HepG2 (cell line): ENCODE results near the gene DRAP1. TPM values are rescaled to one million over a fixed set of nuclear protein-coding genes. Genes with fewer than 3 reads are reported as not detected.
A peak's percentile ranks its signal among the peaks of the same experiment; 100 is the strongest.

Experiments used
- ATF5 ChIP-seq: sonication (generic); formaldehyde crosslinking; IDR thresholded peaks from 2 replicates; pipeline ENCODE4 v1.4.0; 2020; ENCODE audit warnings: mild to moderate bottlenecking, low read depth, missing genetic modification reagents
- ATF7 ChIP-seq, 2 experiments: fragments of 450-650 bp in 1 of 2; sonication (generic) in 1 of 2; formaldehyde crosslinking in 1 of 2; IDR thresholded peaks; 2 replicates each; pipeline versions ENCODE4 v1.4.0 to v1.6.1; 2016 to 2020; ENCODE audit warnings: antibody characterized with exemption in 1 of 2, mild to moderate bottlenecking in 1 of 2, missing genetic modification reagents in 1 of 2
- CBX2 ChIP-seq, 2 experiments: fragments of 200-600 bp in 1 of 2; sonication (generic); formaldehyde crosslinking in 1 of 2; IDR thresholded peaks; 2 replicates each; pipeline versions ENCODE4 v1.7.0 to v1.8.1; 2018 to 2022; ENCODE audit warnings: low read depth in 2 of 2, low read length in 1 of 2, mild to moderate bottlenecking in 1 of 2, missing genetic modification reagents in 1 of 2
- CREM ChIP-seq, 2 experiments: sonication (generic) in 1 of 2; formaldehyde crosslinking in 1 of 2; IDR thresholded peaks; 2 replicates each; pipeline versions ENCODE4 v1.4.0 to v1.6.1; 2016 to 2020; ENCODE audit warnings: antibody characterized with exemption in 1 of 2, mild to moderate bottlenecking in 1 of 2, missing genetic modification reagents in 1 of 2
- DR1 ChIP-seq: sonication (generic); formaldehyde crosslinking; IDR thresholded peaks from 2 replicates; pipeline ENCODE4 v1.8.0; 2021; ENCODE audit warnings: mild to moderate bottlenecking, missing genetic modification reagents, inconsistent platforms
- ELF3 ChIP-seq: IDR thresholded peaks from 2 replicates; pipeline ENCODE4 v1.6.1; 2016; ENCODE audit warnings: missing genetic modification reagents, missing compliant biosample characterization
- ERF ChIP-seq: IDR thresholded peaks from 2 replicates; pipeline ENCODE4 v1.6.1; 2018; ENCODE audit warnings: missing biosample characterization, missing genetic modification reagents
- GABPA ChIP-seq, 2 experiments: IDR thresholded peaks; 2 replicates each; pipeline ENCODE4 v1.6.1; 2011 to 2016; ENCODE audit warnings: low read depth in 2 of 2, low read length in 1 of 2, missing biosample characterization in 1 of 2, missing genetic modification characterization in 1 of 2
- HOXA7 ChIP-seq: sonication (generic); formaldehyde crosslinking; IDR thresholded peaks from 2 replicates; pipeline ENCODE4 v1.8.1; 2022; ENCODE audit warnings: mild to moderate bottlenecking, missing genetic modification reagents, moderate library complexity
- ISX ChIP-seq: sonication (generic); formaldehyde crosslinking; conservative IDR thresholded peaks from 2 replicates; pipeline ENCODE4 v1.5.0; 2020; ENCODE audit warnings: missing genetic modification reagents
- JUN ChIP-seq: sonication (generic); formaldehyde crosslinking; IDR thresholded peaks from 2 replicates; pipeline ENCODE4 v1.4.0; 2020; ENCODE audit warnings: mild to moderate bottlenecking, missing genetic modification reagents
- KLF12 ChIP-seq: sonication (generic); formaldehyde crosslinking; IDR thresholded peaks from 2 replicates; pipeline ENCODE4 v1.4.0; 2020; ENCODE audit warnings: missing genetic modification reagents, borderline replicate concordance
- KLF6 ChIP-seq: IDR thresholded peaks from 2 replicates; pipeline ENCODE4 v1.8.0; 2016; ENCODE audit warnings: missing biosample characterization, missing genetic modification reagents
- NCOA1 ChIP-seq: sonication (generic); formaldehyde crosslinking; IDR thresholded peaks from 2 replicates; pipeline ENCODE4 v1.9.0; 2021; ENCODE audit warnings: missing genetic modification reagents
- NPAS2 ChIP-seq: sonication (generic); formaldehyde crosslinking; IDR thresholded peaks from 2 replicates; pipeline ENCODE4 v1.8.0; 2022; ENCODE audit warnings: mild to moderate bottlenecking, missing genetic modification reagents, borderline replicate concordance
- NR3C1 ChIP-seq: sonication (generic); formaldehyde crosslinking; IDR thresholded peaks from 2 replicates; pipeline ENCODE4 v1.4.0; 2020; ENCODE audit warnings: missing genetic modification reagents
- PCBP1 ChIP-seq: fragments of 200-400 bp; formaldehyde crosslinking; IDR thresholded peaks from 2 replicates; pipeline ENCODE4 v1.6.1; 2017; ENCODE audit warnings: mild to moderate bottlenecking, low read depth, low read length, borderline replicate concordance
- PHF8 ChIP-seq: sonication (generic); formaldehyde crosslinking; IDR thresholded peaks from 2 replicates; pipeline ENCODE4 v1.5.0; 2020; ENCODE audit warnings: missing genetic modification reagents
- RBAK ChIP-seq: sonication (generic); formaldehyde crosslinking; IDR thresholded peaks from 2 replicates; pipeline ENCODE4 v1.5.1; 2020; ENCODE audit warnings: mild to moderate bottlenecking, missing genetic modification reagents
- TEAD3 ChIP-seq: optimal IDR thresholded peaks from 2 replicates; pipeline ENCODE3; 2016; ENCODE audit warnings: borderline replicate concordance
- ZBTB7B ChIP-seq: sonication (generic); formaldehyde crosslinking; IDR thresholded peaks from 2 replicates; pipeline ENCODE4 v1.4.0; 2020; ENCODE audit warnings: missing genetic modification reagents
- ZFP36L2 ChIP-seq: sonication (generic); formaldehyde crosslinking; IDR thresholded peaks from 2 replicates; pipeline ENCODE4 v1.4.0; 2020; ENCODE audit warnings: missing genetic modification reagents
- ZNF180 ChIP-seq: sonication (generic); formaldehyde crosslinking; IDR thresholded peaks from 2 replicates; pipeline ENCODE4 v1.4.0; 2020; ENCODE audit warnings: low read depth, missing genetic modification reagents, borderline replicate concordance
- ZNF225 ChIP-seq: sonication (generic); formaldehyde crosslinking; IDR thresholded peaks from 2 replicates; pipeline ENCODE4 v1.4.0; 2020; ENCODE audit warnings: mild to moderate bottlenecking, missing genetic modification reagents
- ZNF503 ChIP-seq: sonication (generic); formaldehyde crosslinking; IDR thresholded peaks from 2 replicates; pipeline ENCODE4 v1.4.0; 2020; ENCODE audit warnings: missing genetic modification reagents
- ZNF607 ChIP-seq: sonication (generic); formaldehyde crosslinking; IDR thresholded peaks from 2 replicates; pipeline ENCODE4 v1.5.1; 2020; ENCODE audit warnings: missing genetic modification reagents, mild to moderate bottlenecking, borderline replicate concordance
- ZNF839 ChIP-seq: sonication (generic); formaldehyde crosslinking; IDR thresholded peaks from 2 replicates; pipeline ENCODE4 v1.4.0; 2020; ENCODE audit warnings: missing genetic modification reagents, mild to moderate bottlenecking, borderline replicate concordance
- ZSCAN20 ChIP-seq: sonication (generic); formaldehyde crosslinking; IDR thresholded peaks from 2 replicates; pipeline ENCODE4 v1.4.0; 2020; ENCODE audit warnings: missing genetic modification reagents, mild to moderate bottlenecking, borderline replicate concordance
- ZSCAN31 ChIP-seq: sonication (generic); formaldehyde crosslinking; IDR thresholded peaks from 2 replicates; pipeline ENCODE4 v1.5.0; 2020; ENCODE audit warnings: low read depth, mild to moderate bottlenecking, missing genetic modification reagents
- polyA plus RNA-seq, 8 experiments: library from polyadenylated mRNA; depleted of rRNA in 3 of 8; stranded (reverse) in 7 of 8; unstranded in 1 of 8; fragments of >200 nt; fragmentation: Illumina TruSeq in 4 of 8; extraction: Trizol in 4 of 8; gene quantifications; 2 replicates each; pipeline versions ENCODE4 v1.2.1 to v1.2.3, GENCODE V29; 2011 to 2016; ENCODE audit warnings: low read depth in 4 of 8, missing spikeins in 1 of 8, mixed read lengths in 1 of 8; ENCODE audit not compliant: insufficient read depth in 1 of 8
- total RNA-seq, 5 experiments: library from RNA; depleted of rRNA; stranded (reverse); fragments of >200 nt; fragmentation: Illumina TruSeq; extraction: Trizol; gene quantifications; 2 replicates each; pipeline ENCODE4 v1.2.3, GENCODE V29; 2016; ENCODE audit warnings: low read depth in 1 of 5

Gene DRAP1
- total and polyA plus RNA-seq, 2 of the 13 experiments (the other 11 are each of a cell fraction or from before 2014, with no cell fraction given): 46.8 to 52.3 TPM

DNA sequence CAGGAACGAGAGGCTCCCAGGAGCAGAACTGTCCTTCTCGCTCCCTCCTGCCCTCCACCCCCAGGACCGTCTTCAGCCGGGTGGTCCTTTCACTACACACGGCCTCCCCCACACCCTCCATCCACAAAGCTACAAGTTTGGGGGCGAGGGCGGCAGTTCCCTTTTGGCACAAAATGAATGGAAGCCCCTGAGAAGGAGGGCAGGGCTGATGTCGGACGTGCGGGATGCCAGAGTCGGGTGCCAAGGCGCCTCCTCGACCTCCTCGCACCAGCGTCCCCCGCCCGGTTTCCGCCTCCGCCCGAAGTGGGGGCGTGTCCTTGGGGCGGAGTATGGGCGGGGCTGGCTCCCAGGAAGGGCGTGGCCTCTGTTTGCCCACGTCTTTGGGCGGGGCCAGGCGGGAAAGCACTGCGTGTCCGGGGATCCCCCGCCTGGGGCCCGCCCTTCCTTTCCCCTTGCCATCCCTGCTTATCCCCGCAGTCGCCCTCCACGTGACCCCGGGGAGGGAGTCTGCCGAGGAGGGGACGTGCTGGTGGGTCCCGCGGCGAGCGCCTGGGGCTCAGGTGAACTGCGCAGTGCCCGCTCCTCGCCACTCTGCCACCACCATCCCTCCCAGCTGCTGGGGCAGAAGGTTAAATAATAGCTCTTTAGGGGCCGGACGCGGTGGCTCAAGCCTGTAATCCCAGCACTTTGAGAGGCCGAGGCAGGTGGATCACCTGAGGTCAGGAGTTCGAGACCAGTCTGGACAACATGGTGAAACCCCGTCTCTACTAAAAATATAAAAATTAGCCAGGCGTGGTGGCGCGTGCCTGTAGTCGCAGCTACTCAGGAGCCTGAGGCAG, 45.7 kb upstream of the DRAP1 start (continued):
- peak; percentile 53; the same call in 1 of the 2 replicates for TF ChIP-seq ZNF607 (CRISPR knock-in tag)
- TF ChIP-seq KLF6: no peak
- TF ChIP-seq ZFP36L2: no peak
- no peak for TF ChIP-seq DR1 (CRISPR knock-in tag)
- TF ChIP-seq ISX: no peak
- peak; percentile 47; the same call in 1 of the 2 replicates for TF ChIP-seq GABPA (IDR thresholded peaks at IDR 0.05; ENCODE audit: low read depth, low read length)
- peak; percentile 72 for TF ChIP-seq GABPA (CRISPR knock-in tag; IDR thresholded peaks at IDR 0.05; ENCODE audit: low read depth)
- TF ChIP-seq RBAK: no peak
- TF ChIP-seq JUN (CRISPR knock-in tag): no peak
- TF ChIP-seq ZNF225 (CRISPR knock-in tag): no peak
- TF ChIP-seq ZNF839 (CRISPR knock-in tag): no peak
- peak; percentile 30 for TF ChIP-seq TEAD3 (CRISPR knock-in tag)
- TF ChIP-seq ERF (CRISPR knock-in tag): peak; percentile 50; the same call in 1 of the 2 replicates
- peak; percentile 36; the same call in 1 of the 2 replicates for TF ChIP-seq ZBTB7B (CRISPR knock-in tag)
- no peak for TF ChIP-seq ATF7 (IDR thresholded peaks at IDR 0.05)
- no peak; the same call in 1 of the 2 replicates for TF ChIP-seq ATF7 (CRISPR knock-in tag; IDR thresholded peaks at IDR 0.05)
- TF ChIP-seq NCOA1: 0 out of 2 replicates have a peak, but pooled peaks have one; percentile 41
- TF ChIP-seq ZSCAN20: 0 out of 2 replicates have a peak, but pooled peaks have one; percentile 19
- TF ChIP-seq CREM (IDR thresholded peaks at IDR 0.05): peak; percentile 46
- TF ChIP-seq CREM (CRISPR knock-in tag; IDR thresholded peaks at IDR 0.05): no peak
- no peak for TF ChIP-seq ZSCAN31 (CRISPR knock-in tag)
- TF ChIP-seq ELF3 (CRISPR knock-in tag): peak; percentile 70; the same call in 1 of the 2 replicates
- peak; percentile 88; the same call in 1 of the 2 replicates for TF ChIP-seq KLF12 (CRISPR knock-in tag)
- TF ChIP-seq HOXA7 (CRISPR knock-in tag): no peak
- TF ChIP-seq NPAS2 (CRISPR knock-in tag): no peak
- TF ChIP-seq ZNF180 (CRISPR knock-in tag): no peak
- TF ChIP-seq CBX2 (IDR thresholded peaks at IDR 0.05; ENCODE audit: low read depth, low read length): no peak
- TF ChIP-seq CBX2 (CRISPR knock-in tag; IDR thresholded peaks at IDR 0.05; ENCODE audit: low read depth): no peak
- no peak for TF ChIP-seq ATF5 (CRISPR knock-in tag)
- peak; percentile 35; the same call in 1 of the 2 replicates for TF ChIP-seq PHF8 (CRISPR knock-in tag)
- no peak for TF ChIP-seq PCBP1
- no peak for TF ChIP-seq NR3C1 (CRISPR knock-in tag)
- TF ChIP-seq ZNF503 (CRISPR knock-in tag): no peak
